CD4-positive, alpha-beta T cell treated with Interleukin-2 at 100 ng/mL for 4 hours (primary cell): ENCODE results near the gene OXLD1.
"Not testable (repeated sequence)": the region's sequence is repeated elsewhere in the genome, so short reads cannot be mapped to it uniquely, and the experiment has no call there.

Source experiments
- DNase-seq: peaks from one replicate; pipeline ENCODE4 v3.0.0-alpha.2; 2020; ENCODE audit warnings: low spot score

The OXLD1 gene

GRCh38 chr17:81650951-81651350 is 15.5 kb downstream of the OXLD1 start:
- no peak for DNase-seq

DNA sequence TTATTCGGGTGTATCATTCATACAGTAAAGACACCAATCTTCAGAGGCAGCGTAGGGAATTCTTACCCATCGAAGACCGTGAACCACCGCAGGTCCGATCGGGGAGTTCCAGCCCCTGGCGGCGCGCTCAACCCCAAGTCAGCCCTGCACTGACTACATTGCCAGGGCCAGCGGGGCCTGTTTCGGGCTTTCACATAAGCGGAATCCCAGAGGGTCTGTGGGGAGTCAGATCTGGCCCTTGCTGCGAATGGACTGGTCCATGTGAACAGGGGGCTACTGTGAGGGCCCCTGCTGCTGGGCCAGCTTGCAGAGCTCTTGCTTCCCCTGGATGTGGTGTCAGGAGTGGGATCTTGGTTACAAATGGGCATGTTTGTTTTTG is 17.7 kb downstream of the OXLD1 start:
- DNase-seq = no peak

DNA sequence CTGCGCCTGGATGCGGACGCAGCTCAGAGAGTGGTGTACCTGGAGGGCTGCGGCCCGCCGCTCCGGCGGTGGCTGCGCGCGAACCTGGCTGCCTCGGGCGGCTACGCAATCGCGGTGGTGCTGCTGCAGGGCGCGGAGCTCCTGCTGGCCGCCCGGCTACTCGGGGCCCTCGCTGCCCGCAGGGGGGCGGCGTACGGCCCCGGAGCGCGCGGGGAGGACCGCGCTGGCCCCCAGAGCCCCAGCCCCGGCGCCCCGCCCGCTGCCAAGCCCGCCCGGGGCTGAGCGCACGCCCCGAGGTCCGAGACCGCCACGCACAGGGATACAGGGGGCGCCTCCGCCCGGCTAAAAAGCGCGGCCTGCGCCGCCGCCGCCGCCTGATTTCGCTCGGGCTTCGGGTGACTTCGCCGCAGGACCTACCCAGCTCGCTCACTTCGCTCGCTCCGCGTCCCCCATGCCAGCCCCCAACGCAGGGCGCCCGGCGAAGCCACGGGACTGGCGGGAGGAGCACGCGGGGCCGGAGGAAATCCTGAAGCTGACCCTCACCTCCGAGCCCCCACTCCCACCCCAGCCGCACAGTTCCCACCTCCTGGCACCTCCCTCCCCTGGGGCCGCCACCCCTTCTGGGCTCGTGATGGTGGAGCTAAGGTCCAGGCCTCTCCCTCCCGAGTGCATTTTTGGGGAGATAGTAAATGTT is 18.2 kb downstream of the OXLD1 start:
- no peak for DNase-seq

GRCh38 chr17:81647640-81648012 is 18.8 kb downstream of the OXLD1 start:
- no peak for DNase-seq

GRCh38 chr17:81646869-81647600 is 19.4 kb downstream of the OXLD1 start:
- DNase-seq = no peak

- DNase-seq = no peak
Measured at GRCh38 chr17:81644976-81645952, 21.1 kb downstream of the OXLD1 start.

GRCh38 chr17:81644496-81644895 is 21.9 kb downstream of the OXLD1 start:
- no peak for DNase-seq

GRCh38 chr17:81641825-81642489 is 24.4 kb downstream of the OXLD1 start:
- DNase-seq = no peak

DNA sequence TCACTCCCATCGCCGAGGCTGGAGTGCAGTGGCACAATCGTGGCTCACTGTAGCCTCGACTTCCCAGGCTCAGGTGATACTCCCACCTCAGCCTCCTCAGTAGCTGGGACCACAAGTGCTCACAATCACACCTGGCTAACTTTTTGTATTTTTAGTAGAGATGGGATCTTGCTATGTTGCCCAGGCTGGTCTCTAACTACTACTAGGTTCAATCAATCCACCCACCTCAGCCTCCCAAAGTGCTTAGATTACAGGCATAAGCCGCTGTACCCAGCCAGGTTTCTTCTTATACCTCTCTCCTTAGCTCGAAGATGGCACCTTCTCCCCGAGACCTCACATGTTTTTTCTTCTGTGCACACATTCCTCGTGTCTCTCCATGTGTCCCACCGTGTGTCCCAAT is 26.4 kb downstream of the OXLD1 start:
- DNase-seq = no peak

DNA sequence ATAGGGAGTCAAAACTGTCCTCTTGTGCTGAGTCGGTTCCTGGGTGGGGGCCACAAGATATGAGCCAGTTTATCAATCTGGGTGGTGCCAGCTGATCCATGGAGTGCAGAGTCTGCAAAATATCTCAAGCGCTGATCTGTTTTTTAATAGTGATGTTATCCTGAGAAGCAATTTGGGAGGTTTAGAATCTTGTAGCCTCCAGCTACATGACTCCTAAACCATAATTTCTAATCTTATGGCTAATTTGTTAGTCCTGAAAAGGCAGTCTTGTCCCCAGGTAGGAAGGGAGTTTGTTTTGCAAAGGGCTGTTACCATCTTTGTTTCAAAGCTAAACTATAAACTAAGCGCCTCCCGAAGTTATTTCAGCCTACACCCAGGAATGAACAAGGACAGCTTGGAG is 27.7 kb downstream of the OXLD1 start:
- DNase-seq = no peak

- peak; percentile 86 for DNase-seq
Measured at GRCh38 chr17:81636505-81637288, 29.7 kb downstream of the OXLD1 start, which contains the start of the genes NPLOC4 and TSPAN10. Gene NPLOC4, minus strand, starts transcription at chr17:81637112. Its CDS starts 182 bp downstream, at chr17:81636930. Gene TSPAN10, plus strand, starts transcription at chr17:81637196. Its CDS starts 5,217 bp downstream, at chr17:81642413.

DNA sequence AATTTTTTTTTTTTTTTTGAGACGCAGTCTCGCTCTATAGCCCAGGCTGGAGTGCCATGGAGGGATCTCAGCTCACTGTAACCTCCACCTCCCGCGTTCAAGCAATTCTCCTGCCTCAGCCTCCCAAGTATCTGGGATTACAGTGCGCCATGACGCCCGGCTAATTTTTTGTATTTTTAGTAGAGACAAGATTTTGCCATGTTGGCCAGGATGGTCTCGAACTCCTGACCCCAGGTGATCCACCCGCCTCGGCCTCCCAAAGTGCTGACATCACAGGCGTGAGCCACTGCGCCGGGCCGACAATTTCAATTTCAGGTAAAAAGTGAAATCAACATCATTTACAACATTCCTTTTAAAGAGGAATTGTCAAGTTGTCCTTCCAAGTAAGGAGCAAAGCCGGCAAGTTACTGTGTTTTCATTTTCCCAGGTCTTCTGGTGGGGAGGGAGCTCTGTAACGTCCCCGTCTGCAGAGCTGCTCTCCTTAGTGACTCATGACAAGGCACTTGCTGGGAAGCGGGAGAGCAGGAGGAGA is 30.4 kb downstream of the OXLD1 start:
- DNase-seq = no peak

GRCh38 chr17:81635431-81635830 is 31.0 kb downstream of the OXLD1 start:
- no peak for DNase-seq

GRCh38 chr17:81631482-81631881 is 34.9 kb downstream of the OXLD1 start:
- DNase-seq = no peak

DNA sequence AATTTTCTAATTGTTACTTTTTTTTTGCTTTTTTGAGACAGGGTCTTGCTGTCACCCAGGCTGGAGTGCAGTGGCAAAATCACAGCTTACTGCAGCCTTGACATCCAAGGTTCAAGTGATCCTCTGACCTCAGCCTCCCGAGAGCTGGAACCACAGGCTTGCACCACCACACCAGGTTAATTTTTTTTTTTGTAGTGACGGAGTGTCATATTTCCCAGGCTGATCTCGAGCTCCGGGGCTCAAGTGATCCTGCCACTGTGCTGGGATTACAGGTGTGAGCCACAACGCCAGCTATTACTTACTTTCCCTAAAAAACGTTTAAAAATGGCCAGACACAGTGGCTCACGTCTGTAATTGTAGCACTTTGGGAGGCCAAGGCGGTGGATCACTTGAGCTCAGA is 36.1 kb downstream of the OXLD1 start:
- no peak for DNase-seq

DNA sequence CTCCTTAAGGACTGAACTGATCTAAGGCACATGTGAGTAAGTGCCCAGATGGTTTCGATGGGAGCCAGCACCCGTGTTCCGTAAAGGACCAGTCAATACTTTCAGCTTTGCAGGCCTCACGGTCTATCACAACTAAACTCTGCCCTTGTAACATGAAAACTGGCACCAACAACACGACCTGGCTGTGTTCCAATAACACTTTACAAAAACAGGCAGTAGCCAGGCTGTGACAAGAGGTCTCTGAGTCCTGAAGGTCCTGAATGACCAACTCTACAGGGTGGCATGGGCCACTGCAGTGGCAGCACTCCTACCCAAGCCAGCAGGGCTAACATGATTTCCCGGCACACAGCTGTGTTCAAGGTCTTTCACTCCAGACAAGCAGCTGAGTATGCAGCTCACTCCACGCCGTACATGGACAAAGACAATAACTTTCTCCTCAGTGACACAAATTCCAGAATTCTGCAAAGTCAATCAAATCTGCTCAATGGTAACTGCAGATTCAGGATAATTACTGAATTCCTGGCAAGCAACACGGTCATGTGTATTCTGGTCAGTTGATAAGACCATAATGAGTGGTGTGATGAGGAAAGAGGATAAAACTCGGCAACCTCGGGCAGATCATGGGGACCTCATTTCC is 44.8 kb downstream of the OXLD1 start:
- DNase-seq = no peak

- not testable (repeated sequence) for DNase-seq
Measured at GRCh38 chr17:81618307-81618706, 48.1 kb downstream of the OXLD1 start.

DNA sequence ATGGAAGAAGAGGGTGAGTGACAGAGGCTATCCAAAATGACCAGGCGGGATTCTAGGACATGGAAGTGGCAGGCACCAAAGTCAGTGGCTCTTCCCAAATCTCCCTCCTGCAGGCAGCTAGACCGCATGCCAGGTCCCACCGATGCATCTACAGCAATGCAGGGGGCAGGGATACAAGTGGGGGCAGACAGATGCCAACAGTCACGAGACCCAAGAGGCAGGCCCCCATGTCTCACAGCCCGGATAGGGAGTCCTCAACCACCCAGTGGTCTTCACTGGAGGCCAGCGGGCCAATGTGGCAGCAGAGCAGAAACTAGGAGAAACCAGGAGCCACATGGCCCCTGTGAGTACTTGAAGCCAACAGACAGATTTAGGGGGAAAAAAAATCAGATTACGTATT is 49.5 kb downstream of the OXLD1 start:
- DNase-seq = no peak

GRCh38 chr17:81615401-81615930 is 50.9 kb downstream of the OXLD1 start:
- no peak for DNase-seq
